ENCODE measurements around the gene SCGB2B2.
"Not testable (repeated sequence)": the region's sequence is repeated elsewhere in the genome, so short reads cannot be mapped to it uniquely, and the experiment has no call there.

The SCGB2B2 gene

DNA sequence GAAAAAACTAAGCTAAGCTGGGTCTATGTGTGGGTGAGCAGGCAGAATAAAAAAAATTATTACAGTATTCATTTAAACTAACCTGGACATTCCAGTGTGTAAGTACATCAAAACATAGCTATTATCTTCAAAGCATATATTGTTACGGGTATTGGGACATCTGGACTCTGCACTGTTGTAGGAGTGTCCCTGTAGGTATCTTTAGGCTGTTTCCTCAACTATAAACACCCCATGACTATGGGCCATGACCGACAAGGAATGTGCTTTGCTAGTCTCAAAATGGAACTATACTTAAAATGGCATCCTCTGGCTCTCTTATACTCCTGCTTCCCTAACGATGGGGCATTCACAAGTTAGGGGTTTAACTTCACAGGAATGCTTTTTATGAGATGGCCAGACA is 3.4 kb downstream of the SCGB2B2 start:
- no peak overlapping the region for H3K4me3 ChIP-seq (ENCODE audit: low read depth, low read length)
- no peak for DNase-seq (ENCODE audit: low read depth, low spot score)
- in situ Hi-C loops (cut with HindIII; ENCODE audit: low sequenced_read_pairs): no loop called here
- TF ChIP-seq, protein P1, sequence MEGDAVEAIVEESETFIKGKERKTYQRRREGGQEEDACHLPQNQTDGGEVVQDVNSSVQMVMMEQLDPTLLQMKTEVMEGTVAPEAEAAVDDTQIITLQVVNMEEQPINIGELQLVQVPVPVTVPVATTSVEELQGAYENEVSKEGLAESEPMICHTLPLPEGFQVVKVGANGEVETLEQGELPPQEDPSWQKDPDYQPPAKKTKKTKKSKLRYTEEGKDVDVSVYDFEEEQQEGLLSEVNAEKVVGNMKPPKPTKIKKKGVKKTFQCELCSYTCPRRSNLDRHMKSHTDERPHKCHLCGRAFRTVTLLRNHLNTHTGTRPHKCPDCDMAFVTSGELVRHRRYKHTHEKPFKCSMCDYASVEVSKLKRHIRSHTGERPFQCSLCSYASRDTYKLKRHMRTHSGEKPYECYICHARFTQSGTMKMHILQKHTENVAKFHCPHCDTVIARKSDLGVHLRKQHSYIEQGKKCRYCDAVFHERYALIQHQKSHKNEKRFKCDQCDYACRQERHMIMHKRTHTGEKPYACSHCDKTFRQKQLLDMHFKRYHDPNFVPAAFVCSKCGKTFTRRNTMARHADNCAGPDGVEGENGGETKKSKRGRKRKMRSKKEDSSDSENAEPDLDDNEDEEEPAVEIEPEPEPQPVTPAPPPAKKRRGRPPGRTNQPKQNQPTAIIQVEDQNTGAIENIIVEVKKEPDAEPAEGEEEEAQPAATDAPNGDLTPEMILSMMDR (IDR thresholded peaks at IDR 0.05; ENCODE audit: low read depth, low read length): no peak

DNA sequence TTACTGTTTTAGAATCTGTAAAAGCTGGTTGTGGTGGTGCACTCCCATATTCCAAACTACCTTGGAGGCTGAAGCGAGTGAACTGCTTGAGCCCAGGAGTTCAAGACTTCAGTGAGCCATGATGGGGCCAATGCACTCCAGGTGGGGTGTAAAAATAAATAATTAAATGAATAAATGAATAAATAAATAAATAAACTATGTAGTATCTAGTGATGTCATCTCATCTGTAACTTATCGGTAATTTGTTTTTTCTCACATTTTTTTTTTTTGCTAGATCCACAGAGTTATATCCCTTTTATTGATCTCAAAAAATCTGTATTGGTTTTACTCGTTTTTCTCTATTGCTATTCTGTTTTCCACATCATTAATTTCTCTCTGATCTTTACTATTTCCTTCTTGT is 5.0 kb downstream of the SCGB2B2 start:
- DNase-seq (ENCODE audit: low read depth, low spot score): no peak
- H3K4me3 ChIP-seq (ENCODE audit: low read depth, low read length): no peak overlapping the region
- TF ChIP-seq, protein P1 (IDR thresholded peaks at IDR 0.05; ENCODE audit: low read depth, low read length): no peak
- in situ Hi-C loops (cut with HindIII; ENCODE audit: low sequenced_read_pairs): no loop called here

DNA sequence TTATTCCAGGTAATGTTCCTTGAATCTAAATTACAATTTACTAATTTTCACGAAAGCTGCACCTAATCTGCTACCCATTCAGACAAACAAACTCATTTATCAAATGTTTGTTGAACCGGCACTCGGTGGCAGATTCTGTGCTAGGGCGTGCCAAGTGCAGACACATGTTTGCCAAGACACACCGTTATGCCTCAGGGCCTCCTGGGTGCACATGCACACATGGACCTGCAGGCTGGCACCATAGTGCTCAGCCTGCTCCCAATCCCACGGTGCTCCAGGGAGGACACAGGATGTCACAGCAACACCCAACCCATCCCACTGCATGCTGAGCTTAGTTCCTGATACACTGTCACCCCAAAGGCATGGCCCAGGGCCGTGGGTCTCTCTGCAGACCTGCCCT is 7.7 kb downstream of the SCGB2B2 start:
- in situ Hi-C loops (cut with HindIII; ENCODE audit: low sequenced_read_pairs): no loop called here
- H3K4me3 ChIP-seq (ENCODE audit: low read depth, low read length): no peak overlapping the region
- DNase-seq (ENCODE audit: low read depth, low spot score): no peak
- TF ChIP-seq, protein P1 (IDR thresholded peaks at IDR 0.05; ENCODE audit: low read depth, low read length): no peak

DNA sequence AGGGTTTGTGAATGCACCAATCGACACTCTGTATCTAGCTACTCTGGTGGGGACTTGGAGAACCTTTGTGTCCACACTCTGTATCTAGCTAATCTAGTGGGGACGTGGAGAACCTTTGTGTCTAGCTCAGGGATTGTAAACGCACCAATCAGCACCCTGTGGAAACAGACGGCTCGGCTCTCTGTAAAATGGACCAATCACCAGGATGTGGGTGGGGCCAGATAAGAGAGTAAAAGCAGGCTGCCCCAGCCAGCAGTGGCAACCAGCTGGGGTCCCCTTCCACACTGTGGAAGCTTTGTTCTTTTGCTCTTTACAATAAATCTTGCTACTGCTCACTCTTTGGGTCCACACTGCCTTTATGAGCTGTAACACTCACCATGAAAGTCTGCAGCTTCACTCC is 8.3 kb downstream of the SCGB2B2 start:
- H3K4me3 ChIP-seq (ENCODE audit: low read depth, low read length); in situ Hi-C loops (cut with HindIII; ENCODE audit: low sequenced_read_pairs); DNase-seq (ENCODE audit: low read depth, low spot score): not testable (repeated sequence)

DNA sequence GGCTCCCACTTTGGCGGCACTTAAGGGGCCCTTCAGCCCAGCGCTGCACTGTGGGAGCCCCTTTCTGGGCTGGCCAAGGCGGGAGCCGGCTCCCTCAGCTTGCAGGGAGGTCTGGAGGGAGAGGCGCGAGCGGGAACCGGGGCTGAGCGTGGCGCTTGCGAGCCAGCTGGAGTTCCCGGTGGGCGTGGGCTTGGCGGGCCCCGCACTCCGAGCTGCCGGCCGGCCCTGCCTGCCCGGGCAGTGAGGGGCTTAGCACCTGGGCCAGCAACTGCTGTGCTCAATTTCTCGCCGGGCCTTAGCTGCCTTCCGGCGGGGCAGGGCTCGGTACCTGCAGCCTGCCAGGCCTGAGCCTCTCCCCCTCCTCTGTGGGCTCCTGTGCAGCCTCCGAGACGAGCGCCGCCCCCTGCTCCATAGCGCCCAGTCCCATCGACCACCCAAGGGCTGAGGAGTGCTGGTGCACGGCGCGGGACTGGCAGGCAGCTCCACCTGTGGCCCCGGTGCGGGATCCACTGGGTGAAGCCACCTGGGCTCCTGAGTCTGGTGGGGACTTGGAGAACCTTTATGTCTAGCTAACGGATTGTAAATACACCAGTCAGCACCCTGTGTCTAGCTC is 8.8 kb downstream of the SCGB2B2 start:
- H3K4me3 ChIP-seq (ENCODE audit: low read depth, low read length); in situ Hi-C loops (cut with HindIII; ENCODE audit: low sequenced_read_pairs); DNase-seq (ENCODE audit: low read depth, low spot score): not testable (repeated sequence)

DNA sequence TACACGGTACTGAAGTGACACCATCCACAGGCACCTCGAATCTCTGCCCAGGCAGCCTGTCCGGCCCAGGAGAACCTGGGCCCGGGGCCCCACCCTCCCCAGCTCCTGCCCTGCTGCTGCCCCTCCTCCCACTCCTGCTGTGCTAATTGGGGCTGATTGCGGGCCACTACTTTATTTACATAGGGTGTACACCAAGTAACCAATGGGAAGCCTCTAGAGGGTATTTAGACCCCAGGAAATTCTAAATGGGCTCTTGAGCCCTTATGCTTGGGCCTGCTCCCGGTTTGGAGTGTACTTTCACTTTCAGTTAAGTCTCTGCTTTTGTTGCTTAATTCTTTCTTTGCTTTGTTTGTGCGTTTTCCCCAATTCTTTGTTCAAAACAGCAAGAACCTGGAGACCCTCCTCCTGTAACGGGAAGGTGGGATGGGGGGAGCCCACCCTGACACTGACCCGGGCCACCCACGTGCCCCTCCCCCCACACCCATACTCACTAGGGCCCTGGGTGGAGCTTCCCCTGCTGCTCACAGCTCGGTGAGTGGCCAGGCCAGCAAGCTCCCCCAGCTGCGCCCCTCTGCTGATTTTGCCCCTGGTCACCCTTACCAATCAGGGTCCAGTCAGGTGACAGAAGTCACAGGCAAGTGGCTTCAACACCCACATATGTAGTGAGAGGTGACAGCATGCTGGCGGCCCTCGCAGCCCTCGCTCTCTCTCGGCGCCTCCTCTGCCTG is 9.4 kb downstream of the SCGB2B2 start:
- no peak overlapping the region for H3K4me3 ChIP-seq (ENCODE audit: low read depth, low read length)
- peak; percentile 30 for DNase-seq (ENCODE audit: low read depth, low spot score)
- TF ChIP-seq, protein P1 (IDR thresholded peaks at IDR 0.05; ENCODE audit: low read depth, low read length): no peak
- in situ Hi-C loops (cut with HindIII; ENCODE audit: low sequenced_read_pairs): no loop called here

DNA sequence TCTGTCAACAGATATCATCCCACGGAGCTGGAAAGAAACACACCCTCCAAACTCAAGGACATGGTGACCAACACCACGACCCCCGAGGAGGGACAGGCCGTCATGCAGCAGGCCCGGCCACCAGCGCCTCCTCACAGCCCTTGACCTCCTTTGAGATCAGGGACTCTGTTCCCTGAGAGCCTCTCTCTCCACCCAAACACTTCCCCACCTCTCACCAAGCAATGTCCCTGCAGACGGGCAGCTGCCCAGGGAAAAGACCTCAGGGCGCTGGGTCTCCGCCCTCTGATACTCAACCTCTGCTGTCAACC is 10.0 kb downstream of the SCGB2B2 start:
- H3K4me3 ChIP-seq (ENCODE audit: low read depth, low read length): no peak overlapping the region
- in situ Hi-C loops (cut with HindIII; ENCODE audit: low sequenced_read_pairs): no loop called here
- no peak for DNase-seq (ENCODE audit: low read depth, low spot score)
- TF ChIP-seq, protein P1 (IDR thresholded peaks at IDR 0.05; ENCODE audit: low read depth, low read length): no peak

All from astrocyte of the spinal cord (primary cell).